Measurements from ENCODE around the gene MCAT. TPM values are rescaled to one million over a fixed set of nuclear protein-coding genes. Genes with fewer than 3 reads are reported as not detected.

Gene MCAT
- total and polyA plus RNA-seq, 4 donors: 6.5 to 12.8 (median 9.9) TPM

- Histone ChIP-seq H3K4me3 (ENCODE audit: low read length in 2 of 2) (no peak overlapping the region), H3K27ac (ENCODE audit: low read depth in 1 of 2, low read length in 2 of 2) (no peak overlapping the region), H3K9me3 (ENCODE audit: control insufficient read depth, low read length) (no peaks in the 10 kb centered on the region), H3K27me3 (ENCODE audit: control insufficient read depth in 1 of 2, insufficient read depth in 2 of 2, low read length in 1 of 2) (no peaks in the 10 kb centered on the region), H3K36me3 (ENCODE audit: control insufficient read depth in 1 of 2, insufficient read depth in 2 of 2, low read length in 1 of 2) (no peaks in the 10 kb centered on the region), H3K4me1 (ENCODE audit: control insufficient read depth in 1 of 2, insufficient read depth in 2 of 2, low read length in 2 of 2) (no peaks in the 10 kb centered on the region)
- ATAC-seq (ENCODE audit: low FRiP score) (no peak), DNase-seq (peak in 1 of 2 donors; percentile 34)
- intact Hi-C loops (cut with DNase I): no loop called here
- 86 to 92% methylated on average over 12 of the region's 12 CpGs for WGBS, 2 donors
Measured at GRCh38 chr22:43183496-43184277, 40.5 kb upstream of the MCAT start.

- DNase-seq (peak in 1 of 2 donors; percentile 36), ATAC-seq (ENCODE audit: low FRiP score) (no peak)
- no peaks in the 10 kb centered on the region for H3K4me1 ChIP-seq (ENCODE audit: control insufficient read depth in 1 of 2, insufficient read depth in 2 of 2, low read length in 2 of 2)
- H3K27ac ChIP-seq (ENCODE audit: low read depth in 1 of 2, low read length in 2 of 2): no peak overlapping the region
- intact Hi-C loops (cut with DNase I): no loop called here
- no peak overlapping the region for H3K4me3 ChIP-seq (ENCODE audit: low read length in 2 of 2)
- H3K36me3 ChIP-seq (ENCODE audit: control insufficient read depth in 1 of 2, insufficient read depth in 2 of 2, low read length in 1 of 2): no peaks in the 10 kb centered on the region
- 96 to 97% methylated on average over 17 of the region's 17 CpGs for WGBS, 2 donors
- no peaks in the 10 kb centered on the region for H3K9me3 ChIP-seq (ENCODE audit: control insufficient read depth, low read length)
- no peaks in the 10 kb centered on the region for H3K27me3 ChIP-seq (ENCODE audit: control insufficient read depth in 1 of 2, insufficient read depth in 2 of 2, low read length in 1 of 2)
Measured at GRCh38 chr22:43182726-43183125, 39.5 kb upstream of the MCAT start.

GRCh38 chr22:43182118-43182517, 38.9 kb upstream of the MCAT start:
- WGBS, 2 donors: 90 to 95% methylated on average over 10 of the region's 10 CpGs
- intact Hi-C loops (cut with DNase I): no loop called here
- ATAC-seq (ENCODE audit: low FRiP score): no peak
- Histone ChIP-seq H3K9me3 (ENCODE audit: control insufficient read depth, low read length) (no peaks in the 10 kb centered on the region), H3K4me3 (ENCODE audit: low read length in 2 of 2) (no peak overlapping the region), H3K27ac (ENCODE audit: low read depth in 1 of 2, low read length in 2 of 2) (no peak overlapping the region), H3K4me1 (ENCODE audit: control insufficient read depth in 1 of 2, insufficient read depth in 2 of 2, low read length in 2 of 2) (no peaks in the 10 kb centered on the region), H3K36me3 (ENCODE audit: control insufficient read depth in 1 of 2, insufficient read depth in 2 of 2, low read length in 1 of 2) (no peaks in the 10 kb centered on the region), H3K27me3 (ENCODE audit: control insufficient read depth in 1 of 2, insufficient read depth in 2 of 2, low read length in 1 of 2) (no peaks in the 10 kb centered on the region)
- peak in 1 of 2 donors; percentile 22 for DNase-seq

- Histone ChIP-seq H3K27ac (ENCODE audit: low read depth in 1 of 2, low read length in 2 of 2) (no peak overlapping the region), H3K36me3 (ENCODE audit: control insufficient read depth in 1 of 2, insufficient read depth in 2 of 2, low read length in 1 of 2) (no peaks in the 10 kb centered on the region), H3K4me1 (ENCODE audit: control insufficient read depth in 1 of 2, insufficient read depth in 2 of 2, low read length in 2 of 2) (no peaks in the 10 kb centered on the region), H3K9me3 (ENCODE audit: control insufficient read depth, low read length) (no peaks in the 10 kb centered on the region), H3K27me3 (ENCODE audit: control insufficient read depth in 1 of 2, insufficient read depth in 2 of 2, low read length in 1 of 2) (no peaks in the 10 kb centered on the region), H3K4me3 (ENCODE audit: low read length in 2 of 2) (no peak overlapping the region)
- peak in 1 of 2 donors; percentile 28 for DNase-seq
- 92 to 94% methylated on average over 13 of the region's 13 CpGs for WGBS, 2 donors
- intact Hi-C loops (cut with DNase I): no loop called here
- ATAC-seq (ENCODE audit: low FRiP score): no peak
Measured at GRCh38 chr22:43181321-43182076, 38.3 kb upstream of the MCAT start.

GRCh38 chr22:43180670-43181069, 37.5 kb upstream of the MCAT start:
- H3K4me1 ChIP-seq (ENCODE audit: control insufficient read depth in 1 of 2, insufficient read depth in 2 of 2, low read length in 2 of 2): no peaks in the 10 kb centered on the region
- no peak overlapping the region for H3K27ac ChIP-seq (ENCODE audit: low read depth in 1 of 2, low read length in 2 of 2)
- intact Hi-C loops (cut with DNase I): no loop called here
- ATAC-seq (ENCODE audit: low FRiP score) (no peak), DNase-seq (peak in 1 of 2 donors; percentile 31)
- WGBS, 2 donors: 92 to 93% methylated on average over 15 of the region's 15 CpGs
- no peaks in the 10 kb centered on the region for H3K27me3 ChIP-seq (ENCODE audit: control insufficient read depth in 1 of 2, insufficient read depth in 2 of 2, low read length in 1 of 2)
- H3K4me3 ChIP-seq (ENCODE audit: low read length in 2 of 2): no peak overlapping the region
- H3K36me3 ChIP-seq (ENCODE audit: control insufficient read depth in 1 of 2, insufficient read depth in 2 of 2, low read length in 1 of 2): no peaks in the 10 kb centered on the region
- no peaks in the 10 kb centered on the region for H3K9me3 ChIP-seq (ENCODE audit: control insufficient read depth, low read length)

- Histone ChIP-seq H3K27me3 (ENCODE audit: control insufficient read depth in 1 of 2, insufficient read depth in 2 of 2, low read length in 1 of 2) (no peaks in the 10 kb centered on the region), H3K27ac (ENCODE audit: low read depth in 1 of 2, low read length in 2 of 2) (no peak overlapping the region), H3K9me3 (ENCODE audit: control insufficient read depth, low read length) (no peaks in the 10 kb centered on the region), H3K4me3 (ENCODE audit: low read length in 2 of 2) (no peak overlapping the region), H3K36me3 (ENCODE audit: control insufficient read depth in 1 of 2, insufficient read depth in 2 of 2, low read length in 1 of 2) (no peaks in the 10 kb centered on the region), H3K4me1 (ENCODE audit: control insufficient read depth in 1 of 2, insufficient read depth in 2 of 2, low read length in 2 of 2) (no peaks in the 10 kb centered on the region)
- DNase-seq (no peak), ATAC-seq (ENCODE audit: low FRiP score) (no peak)
- intact Hi-C loops (cut with DNase I): no loop called here
- WGBS, 2 donors: 97 to 100% methylated on average over 15 of the region's 15 CpGs
Measured at GRCh38 chr22:43179911-43180195, 36.7 kb upstream of the MCAT start.

- no peak overlapping the region for H3K27ac ChIP-seq (ENCODE audit: low read depth in 1 of 2, low read length in 2 of 2)
- H3K4me3 ChIP-seq (ENCODE audit: low read length in 2 of 2): no peak overlapping the region
- 94 to 95% methylated on average over 25 of the region's 25 CpGs for WGBS, 2 donors
- DNase-seq (peak in 1 of 2 donors; percentile 41), ATAC-seq (ENCODE audit: low FRiP score) (no peak)
- H3K4me1 ChIP-seq (ENCODE audit: control insufficient read depth in 1 of 2, insufficient read depth in 2 of 2, low read length in 2 of 2): no peaks in the 10 kb centered on the region
- no peaks in the 10 kb centered on the region for H3K36me3 ChIP-seq (ENCODE audit: control insufficient read depth in 1 of 2, insufficient read depth in 2 of 2, low read length in 1 of 2)
- H3K27me3 ChIP-seq (ENCODE audit: control insufficient read depth in 1 of 2, insufficient read depth in 2 of 2, low read length in 1 of 2): no peaks in the 10 kb centered on the region
- no peaks in the 10 kb centered on the region for H3K9me3 ChIP-seq (ENCODE audit: control insufficient read depth, low read length)
- intact Hi-C loops (cut with DNase I): no loop called here
Measured at GRCh38 chr22:43179146-43179910, 36.1 kb upstream of the MCAT start.

GRCh38 chr22:43177479-43177878, 34.3 kb upstream of the MCAT start:
- H3K9me3 ChIP-seq (ENCODE audit: control insufficient read depth, low read length): no peaks in the 10 kb centered on the region
- peaks cover 0 to 6% of the 10 kb centered on the region in 2 donors for H3K36me3 ChIP-seq (ENCODE audit: control insufficient read depth in 1 of 2, insufficient read depth in 2 of 2, low read length in 1 of 2)
- intact Hi-C loops (cut with DNase I): no loop called here
- no peak for ATAC-seq (ENCODE audit: low FRiP score)
- H3K27ac ChIP-seq (ENCODE audit: low read depth in 1 of 2, low read length in 2 of 2): no peak overlapping the region
- H3K4me1 ChIP-seq (ENCODE audit: control insufficient read depth in 1 of 2, insufficient read depth in 2 of 2, low read length in 2 of 2): no peaks in the 10 kb centered on the region
- no peaks in the 10 kb centered on the region for H3K27me3 ChIP-seq (ENCODE audit: control insufficient read depth in 1 of 2, insufficient read depth in 2 of 2, low read length in 1 of 2)
- no peak overlapping the region for H3K4me3 ChIP-seq (ENCODE audit: low read length in 2 of 2)
- DNase-seq: peak; percentile 36 to 78
- 92 to 93% methylated on average over 7 of the region's 7 CpGs for WGBS, 2 donors

All from aorta (tissue), 5 donors.